A549 (cell line): Measurements from ENCODE around the gene EXOC2.

ENCODE experiments used
- CTCF ChIP-seq: fragments of >200 bp; sonication (Bioruptor Twin); formaldehyde crosslinking; IDR thresholded peaks from 3 replicates; pipeline ENCODE4 v1.5.1; 2016
- MAX ChIP-seq: IDR thresholded peaks from 2 replicates; pipeline ENCODE4 v1.6.1; 2012
- NR3C1 ChIP-seq: fragments of >200 bp; sonication (Bioruptor Twin); formaldehyde crosslinking; IDR thresholded peaks from 3 replicates; pipeline ENCODE4 v1.6.1; 2017
- POLR2A ChIP-seq: IDR thresholded peaks from 2 replicates; pipeline ENCODE4 v1.6.1; 2012; ENCODE audit warnings: mild to moderate bottlenecking, low read length
- SREBF2 ChIP-seq: fragments of 450-650 bp; IDR thresholded peaks from 2 replicates; pipeline ENCODE4 v1.6.1; 2014; ENCODE audit warnings: mild to moderate bottlenecking, moderate library complexity

GRCh38 chr6:456358-456867, 236.5 kb downstream of the EXOC2 start:
- TF ChIP-seq POLR2A, result no peak
- no peak for TF ChIP-seq NR3C1
- TF ChIP-seq MAX, result no peak
- TF ChIP-seq CTCF, result no peak
- no peak for TF ChIP-seq SREBF2
